Activated CD4-positive, alpha-beta T cell treated with anti-CD3 and anti-CD28 coated beads for 24 hours (primary cell): Measurements from ENCODE around the gene SYPL1.

Experiments
- DNase-seq, 2 donors: peaks; one replicate each; pipeline ENCODE4 v3.0.0-alpha.2; 2020; ENCODE audit warnings: low read depth in 2 of 2

SYPL1 gene

DNA sequence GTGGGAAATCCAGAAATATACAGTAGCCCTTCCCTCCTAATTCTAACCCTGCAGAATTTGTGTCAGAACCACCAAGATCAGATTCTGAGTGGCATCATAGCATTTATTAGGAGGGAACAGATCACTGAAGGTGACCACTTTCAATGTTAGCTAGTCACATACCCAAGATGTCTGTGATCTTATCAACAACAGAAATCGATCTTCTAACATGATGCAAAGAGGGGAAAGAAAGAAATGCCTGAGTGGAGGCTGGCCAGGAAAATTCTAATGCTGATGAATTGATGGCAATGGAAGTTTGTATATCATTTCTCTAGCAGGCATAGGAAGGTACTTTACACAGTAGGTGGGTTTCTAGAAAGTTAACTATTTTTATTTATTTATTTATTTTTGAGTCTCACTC lies 10.6 kb upstream of the SYPL1 start:
- DNase-seq = no peak

DNA sequence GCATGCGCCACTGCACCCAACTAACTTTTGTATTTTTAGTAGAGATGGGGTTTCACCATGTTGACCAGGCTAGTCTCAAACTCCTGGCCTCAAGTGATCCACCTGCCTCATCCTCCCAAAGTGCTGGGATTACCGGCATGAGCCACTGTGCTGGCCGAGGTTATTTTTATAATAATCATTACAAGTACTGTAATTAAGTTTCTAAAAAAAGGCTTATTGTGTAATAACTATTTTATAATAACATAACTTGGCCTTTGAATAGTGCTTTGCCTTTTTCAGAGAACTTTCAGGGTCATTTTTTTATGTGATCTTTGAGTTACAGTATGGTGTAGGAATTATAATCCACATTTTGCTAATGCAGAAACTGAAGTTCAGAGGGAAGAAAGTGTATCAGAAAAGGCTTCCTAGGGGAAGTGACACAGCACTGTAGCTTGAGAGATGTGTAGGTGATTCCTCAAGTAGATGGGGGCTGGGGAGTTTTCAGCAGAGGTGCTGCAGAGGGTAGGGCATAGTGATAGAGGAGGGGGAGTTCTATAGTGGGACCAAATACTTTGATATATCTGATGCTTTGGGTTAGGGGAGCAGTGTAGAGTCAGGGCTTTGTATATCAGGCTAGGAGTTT lies 9.2 kb upstream of the SYPL1 start:
- no peak for DNase-seq

DNA sequence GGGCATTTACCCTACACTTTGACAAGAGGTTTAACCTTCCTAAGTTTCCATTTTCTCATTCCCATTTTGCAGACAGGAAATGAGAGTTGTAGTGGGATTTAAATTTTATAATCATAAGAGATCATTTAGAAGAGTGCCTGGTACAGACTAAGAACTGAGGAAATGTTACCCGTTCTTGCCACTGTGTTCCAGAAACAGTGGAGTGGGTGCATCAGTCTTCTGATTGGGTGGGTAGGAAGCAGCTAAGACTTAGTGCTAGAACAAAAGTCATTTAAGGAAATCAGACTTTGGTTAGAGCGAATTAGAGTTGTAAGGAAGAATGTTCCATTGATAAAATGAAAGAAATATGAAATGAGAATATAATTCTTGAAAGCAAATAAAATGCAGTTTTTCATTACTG lies 8.4 kb upstream of the SYPL1 start:
- no peak for DNase-seq

- DNase-seq = no peak
These were observed 7.6 kb upstream of the SYPL1 start for GRCh38 chr7:106119719-106120118.

DNA sequence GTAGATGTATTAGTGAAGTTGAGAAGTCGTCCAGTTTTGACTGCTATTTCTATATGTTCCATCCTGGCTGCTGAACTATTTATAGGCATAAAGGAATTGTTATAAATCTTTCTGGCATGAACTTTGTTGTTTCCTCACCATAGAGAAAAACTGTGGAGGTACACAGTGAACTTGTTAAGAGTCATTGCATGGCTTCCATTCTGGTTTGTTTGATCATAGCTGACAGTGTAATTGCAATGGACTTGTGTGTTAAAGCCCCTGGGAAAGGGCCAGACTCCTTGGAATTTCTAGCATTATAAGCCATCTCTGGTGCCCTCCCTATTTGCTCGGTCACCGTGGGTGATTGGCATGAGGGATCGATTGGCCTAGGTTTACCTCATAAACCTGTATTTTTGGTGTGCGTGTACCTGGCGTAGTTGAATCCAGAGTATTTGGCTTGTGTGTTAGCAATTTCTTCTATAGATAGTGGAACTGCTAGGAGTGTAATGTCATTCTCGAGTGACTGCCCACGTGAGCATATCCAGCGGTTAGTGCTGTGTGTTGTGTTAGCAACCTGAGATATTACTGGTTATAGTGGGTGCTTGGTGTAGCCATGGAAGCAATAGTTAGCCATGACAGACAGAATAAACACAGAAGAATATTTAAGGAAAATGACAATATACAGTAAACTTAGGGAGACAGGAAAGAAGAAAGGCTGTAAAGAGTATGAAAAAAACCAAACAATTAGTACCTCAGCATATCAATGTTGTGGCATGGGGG lies 5.9 kb upstream of the SYPL1 start:
- no peak for DNase-seq

- no peak for DNase-seq
These were observed 4.1 kb upstream of the SYPL1 start for GRCh38 chr7:106116161-106116704.

DNA sequence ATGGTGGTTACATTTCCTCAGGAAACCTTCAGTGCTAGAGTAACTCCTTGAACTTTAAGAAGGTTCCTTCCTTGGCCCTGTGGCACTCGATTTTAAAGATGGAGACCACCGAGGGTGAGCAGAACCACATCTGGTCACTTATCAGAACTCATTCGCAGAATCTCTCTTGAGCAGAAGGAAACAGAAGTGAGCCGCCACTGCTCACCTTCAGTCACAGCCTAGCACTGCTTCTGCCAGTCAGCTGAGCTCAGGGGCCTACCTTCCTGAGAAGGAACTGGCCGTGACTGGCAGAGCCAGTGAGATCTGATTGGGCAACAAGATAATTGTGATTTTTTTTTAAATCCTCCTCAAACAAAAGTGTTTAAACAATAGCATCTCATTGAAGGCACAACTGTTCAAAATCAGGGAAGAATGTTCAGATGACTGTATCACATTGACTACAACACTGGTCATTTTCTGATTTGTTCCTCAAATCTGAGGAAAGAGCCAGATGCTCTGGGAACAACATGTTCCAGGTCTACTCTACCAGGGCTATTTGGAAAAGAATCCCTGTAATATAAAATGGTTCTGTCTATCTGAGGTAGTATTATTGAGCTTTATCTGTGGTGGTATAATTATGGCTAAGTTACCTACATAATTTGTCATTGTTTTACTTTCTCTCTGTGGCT lies 2.7 kb upstream of the SYPL1 start:
- no peak for DNase-seq

DNA sequence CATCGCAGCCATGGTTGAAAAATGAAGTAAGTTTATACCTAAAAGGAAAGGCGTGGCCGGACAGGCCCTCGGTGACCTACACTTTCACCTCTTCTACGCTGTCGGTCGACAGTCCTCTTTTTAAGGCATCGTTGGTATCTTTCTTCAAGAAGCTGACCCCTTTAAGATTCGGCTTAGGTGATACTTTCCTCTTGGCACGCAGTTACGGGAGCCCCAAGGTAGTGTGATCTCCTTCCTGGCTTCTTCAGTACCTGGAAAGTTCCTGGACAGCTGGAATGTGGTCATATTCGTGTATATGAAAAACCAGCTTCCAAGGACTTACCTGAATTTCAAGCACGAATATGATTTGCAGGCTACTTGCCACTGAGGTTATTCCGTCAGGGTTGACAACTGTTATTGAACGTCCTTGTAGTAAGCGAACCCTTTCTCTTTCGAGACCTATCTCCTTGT lies 885 bp upstream of the SYPL1 start:
- DNase-seq = no peak

GRCh38 chr7:106111655-106112117 lies 426 bp downstream of the SYPL1 start:
- DNase-seq = peak; percentile 3 to 25

DNA sequence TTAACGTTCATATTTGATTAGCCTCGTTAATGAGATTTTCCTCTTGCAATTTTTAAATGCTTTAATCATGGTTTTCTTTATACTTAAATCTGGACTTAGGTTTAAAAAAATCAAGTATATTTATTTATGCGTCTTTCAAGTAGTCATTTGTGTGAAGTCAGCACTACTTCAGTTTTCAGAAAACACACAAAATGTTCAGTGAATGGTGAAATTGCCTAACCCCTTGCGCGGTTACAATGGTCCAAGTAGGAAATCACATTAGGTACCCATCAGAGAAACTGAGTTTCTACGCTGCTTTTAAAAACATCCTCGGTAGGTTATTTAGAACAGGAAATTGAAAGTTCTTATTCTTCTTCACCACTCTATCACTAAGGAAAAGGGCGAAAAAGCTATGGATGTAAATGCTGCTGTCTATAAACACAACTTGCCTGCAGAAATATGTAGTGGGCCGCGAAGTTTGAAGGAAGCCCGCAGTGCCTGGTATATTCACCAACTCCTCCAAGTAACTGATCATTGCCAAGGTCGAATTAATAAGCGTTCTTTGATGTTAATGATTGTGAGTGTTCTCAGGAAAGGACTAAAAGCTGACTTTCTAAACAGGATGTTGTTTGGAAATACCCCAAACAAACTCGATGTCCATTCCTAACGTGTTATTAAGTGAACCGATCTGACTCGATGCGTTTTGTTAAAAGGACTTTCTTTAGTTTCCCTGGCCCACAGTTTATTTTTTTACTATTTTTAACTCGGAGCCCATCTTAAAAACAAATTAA lies 1.0 kb downstream of the SYPL1 start:
- no peak for DNase-seq

DNA sequence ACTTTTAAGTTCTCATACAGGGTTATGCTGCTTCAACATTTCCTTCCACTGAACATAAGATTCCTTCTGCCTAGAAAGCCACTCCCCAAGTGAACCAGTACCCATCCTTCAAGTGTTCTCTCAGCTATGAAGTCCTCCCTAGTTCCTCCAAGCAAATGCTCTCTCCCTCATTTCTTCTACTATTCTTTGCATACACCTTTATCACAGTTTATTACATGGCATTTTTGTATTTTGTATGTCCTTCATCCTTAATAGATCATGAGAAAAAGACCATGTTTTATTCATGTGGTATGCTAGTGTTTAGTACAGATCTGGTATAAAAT lies 1.9 kb downstream of the SYPL1 start:
- no peak for DNase-seq

DNA sequence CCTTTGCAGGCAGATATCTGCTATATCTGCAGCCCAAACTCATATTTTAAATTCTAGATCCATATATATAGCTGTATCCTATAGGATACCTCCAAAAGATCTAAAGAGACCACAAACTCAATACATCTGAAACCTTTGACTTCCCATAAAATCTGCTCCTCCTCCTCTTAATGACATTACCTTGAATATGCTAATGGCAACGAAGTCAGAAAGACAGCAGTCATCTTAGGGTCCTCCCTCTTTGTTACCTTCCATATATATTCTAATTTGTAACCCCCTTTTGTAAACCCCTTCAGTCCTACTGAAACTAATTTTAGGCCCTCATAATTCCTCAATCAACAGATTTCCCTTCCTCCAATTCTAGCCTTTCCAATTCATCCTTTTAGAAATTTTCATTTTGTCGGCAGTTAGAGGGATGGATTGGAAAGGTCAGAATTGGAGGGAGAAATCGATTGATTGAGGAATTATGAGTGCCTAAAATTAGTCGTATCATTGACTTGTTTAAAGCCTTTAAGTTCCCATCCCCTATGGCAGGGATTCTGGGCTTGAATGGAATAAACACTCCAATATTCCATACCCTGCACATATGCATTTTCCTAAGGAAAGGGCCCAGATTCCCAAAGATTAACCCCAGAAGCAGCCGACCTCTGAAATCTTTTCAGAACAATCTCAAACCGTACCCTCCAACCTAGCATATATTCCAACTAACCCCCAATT lies 2.4 kb downstream of the SYPL1 start:
- DNase-seq = no peak

GRCh38 chr7:106108991-106109390 lies 3.1 kb downstream of the SYPL1 start:
- no peak for DNase-seq

- no peak for DNase-seq
These were observed 7.3 kb downstream of the SYPL1 start for GRCh38 chr7:106104721-106105260.

GRCh38 chr7:106102387-106102966 lies 9.6 kb downstream of the SYPL1 start:
- no peak for DNase-seq

DNA sequence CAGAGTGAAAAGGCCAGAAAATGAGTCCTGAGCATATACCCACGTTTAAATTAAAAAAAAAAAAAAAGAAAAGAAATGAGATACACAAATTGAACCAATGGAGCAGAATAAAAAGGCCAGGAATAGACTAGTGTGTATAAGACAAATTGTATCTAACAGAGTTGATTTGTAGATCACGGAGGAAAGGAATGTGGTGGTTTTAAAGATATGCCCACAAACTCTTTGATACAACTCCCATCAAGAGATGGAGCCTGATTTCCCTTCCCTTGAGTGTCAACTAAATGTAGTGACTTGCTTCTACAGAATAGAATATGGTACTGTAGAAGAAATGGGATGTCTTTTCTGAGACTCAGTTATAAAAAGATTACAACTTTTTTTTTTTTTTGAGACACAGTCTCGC lies 10.4 kb downstream of the SYPL1 start:
- DNase-seq = no peak

DNA sequence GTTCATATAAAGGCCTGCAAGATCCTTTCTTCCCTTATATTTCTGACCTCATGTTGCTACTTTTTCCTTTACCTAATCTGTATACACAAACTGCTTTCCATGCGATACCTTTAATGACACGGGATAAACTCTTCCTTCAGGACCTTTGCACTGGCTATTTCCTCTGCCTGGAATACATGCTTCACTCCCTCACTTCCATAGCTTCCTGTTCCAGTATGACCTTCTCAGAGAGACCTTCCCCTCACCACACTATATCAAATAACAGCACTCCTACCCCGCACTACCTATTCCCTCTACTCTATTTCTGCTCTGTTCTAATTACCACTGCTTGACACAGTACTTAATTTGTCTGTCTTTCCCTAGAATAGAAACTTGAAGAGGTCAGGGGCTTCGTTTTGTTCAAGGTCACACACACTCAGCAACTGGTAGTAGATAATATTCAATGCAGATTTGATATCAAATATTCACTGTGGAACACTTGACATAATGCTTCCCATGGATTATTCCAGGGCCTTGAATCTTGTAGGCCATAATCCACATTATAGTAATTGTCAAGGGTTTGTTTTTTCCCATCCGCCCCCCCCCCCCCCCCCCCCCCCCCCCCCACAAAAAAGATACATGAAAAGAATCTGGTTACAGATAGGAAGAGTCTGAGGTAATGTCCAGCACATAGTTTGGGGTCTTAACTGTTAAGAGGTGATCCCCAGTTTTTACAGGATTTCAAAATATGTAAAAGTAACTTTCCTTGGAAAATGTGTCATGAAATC lies 11.1 kb downstream of the SYPL1 start:
- no peak for DNase-seq

DNA sequence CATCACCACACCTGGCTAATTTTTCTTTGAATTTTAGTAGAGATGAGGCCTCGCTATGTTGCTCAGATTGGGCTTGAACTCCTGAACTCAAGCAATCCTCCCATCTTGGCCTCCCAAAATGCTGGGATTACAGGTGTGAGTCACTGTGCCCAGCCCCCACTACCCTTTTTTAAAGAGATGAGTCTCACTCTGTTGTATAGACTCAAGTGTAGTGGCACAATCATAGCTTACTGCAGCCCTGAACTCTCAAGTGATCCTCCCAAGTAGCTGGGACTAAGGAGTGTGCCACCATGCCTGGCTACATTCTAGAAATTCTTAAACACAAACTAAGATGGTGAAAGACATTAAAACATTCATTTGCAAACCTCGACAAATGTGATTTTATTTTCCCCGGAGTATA lies 12.6 kb downstream of the SYPL1 start:
- DNase-seq = no peak

DNA sequence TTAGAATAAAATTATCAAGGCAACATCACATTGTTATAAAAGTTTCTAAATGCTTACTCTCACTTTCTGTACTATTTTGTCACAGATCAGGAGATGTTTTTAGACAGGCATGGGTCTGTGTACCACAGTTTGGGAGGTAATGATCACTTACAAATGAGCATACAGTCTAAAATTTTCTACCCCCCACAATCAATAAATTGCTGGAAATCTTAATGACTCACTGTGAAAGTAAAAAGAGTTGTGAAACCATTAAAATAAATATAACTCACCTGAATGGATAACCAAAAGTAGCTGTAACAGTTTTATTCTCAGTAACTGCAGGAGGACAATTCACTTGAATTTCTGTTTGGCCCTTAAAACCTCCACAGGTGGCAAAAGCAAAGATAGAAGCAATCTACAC lies 13.2 kb downstream of the SYPL1 start:
- DNase-seq = no peak

GRCh38 chr7:106095634-106096033 lies 16.5 kb downstream of the SYPL1 start:
- no peak for DNase-seq
